ENCODE data around the gene CALN1.

Gene CALN1

GRCh38 chr7:72028267-72028666, 383.9 kb downstream of the CALN1 start:
- TF ChIP-seq FOXP2 (optimal IDR thresholded peaks at IDR 0.05; ENCODE audit: borderline replicate concordance, extremely low read depth, extremely low read length, insufficient read depth), result no peak
- no peak for TF ChIP-seq POLR2AphosphoS5 (IDR thresholded peaks at IDR 0.05; ENCODE audit: low read depth, low read length)
- TF ChIP-seq REST (IDR thresholded peaks at IDR 0.05; ENCODE audit: insufficient read depth in 1 of 2, low read depth in 2 of 2, low read length in 2 of 2), result no peak
- no peak for TF ChIP-seq SIN3A (IDR thresholded peaks at IDR 0.05; ENCODE audit: borderline replicate concordance, insufficient read depth, low read length)
- TF ChIP-seq TAF1 (IDR thresholded peaks at IDR 0.05; ENCODE audit: borderline replicate concordance, insufficient read depth, low read length), result no peak

GRCh38 chr7:72025381-72025960, 386.7 kb downstream of the CALN1 start:
- TF ChIP-seq FOXP2 (optimal IDR thresholded peaks at IDR 0.05; ENCODE audit: borderline replicate concordance, extremely low read depth, extremely low read length, insufficient read depth) (no peak), TAF1 (IDR thresholded peaks at IDR 0.05; ENCODE audit: borderline replicate concordance, insufficient read depth, low read length) (no peak), SIN3A (IDR thresholded peaks at IDR 0.05; ENCODE audit: borderline replicate concordance, insufficient read depth, low read length) (no peak), POLR2AphosphoS5 (IDR thresholded peaks at IDR 0.05; ENCODE audit: low read depth, low read length) (no peak), REST (IDR thresholded peaks at IDR 0.05; ENCODE audit: insufficient read depth in 1 of 2, low read depth in 2 of 2, low read length in 2 of 2) (no peak)

- TF ChIP-seq POLR2AphosphoS5 (IDR thresholded peaks at IDR 0.05; ENCODE audit: low read depth, low read length) (no peak), TAF1 (IDR thresholded peaks at IDR 0.05; ENCODE audit: borderline replicate concordance, insufficient read depth, low read length) (no peak), FOXP2 (optimal IDR thresholded peaks at IDR 0.05; ENCODE audit: borderline replicate concordance, extremely low read depth, extremely low read length, insufficient read depth) (no peak), SIN3A (IDR thresholded peaks at IDR 0.05; ENCODE audit: borderline replicate concordance, insufficient read depth, low read length) (no peak), REST (IDR thresholded peaks at IDR 0.05; ENCODE audit: insufficient read depth in 1 of 2, low read depth in 2 of 2, low read length in 2 of 2) (no peak)
Observed at GRCh38 chr7:72023926-72024325, 388.2 kb downstream of the CALN1 start.

- TF ChIP-seq REST (IDR thresholded peaks at IDR 0.05; ENCODE audit: insufficient read depth in 1 of 2, low read depth in 2 of 2, low read length in 2 of 2) (no peak), POLR2AphosphoS5 (IDR thresholded peaks at IDR 0.05; ENCODE audit: low read depth, low read length) (no peak), FOXP2 (optimal IDR thresholded peaks at IDR 0.05; ENCODE audit: borderline replicate concordance, extremely low read depth, extremely low read length, insufficient read depth) (no peak), TAF1 (IDR thresholded peaks at IDR 0.05; ENCODE audit: borderline replicate concordance, insufficient read depth, low read length) (no peak), SIN3A (IDR thresholded peaks at IDR 0.05; ENCODE audit: borderline replicate concordance, insufficient read depth, low read length) (no peak)
Observed at GRCh38 chr7:72021716-72022115, 390.4 kb downstream of the CALN1 start.
